GM13977 (cell line): ENCODE results near the gene THSD4.

Experiments used
- DNase-seq: peaks from one replicate; pipeline ENCODE4 v3.0.0; 2012; ENCODE audit warnings: low spot score
- CTCF ChIP-seq: IDR thresholded peaks from 2 replicates; pipeline ENCODE4 v1.5.1; 2012; ENCODE audit warnings: mild to moderate bottlenecking, control low read depth; ENCODE audit not compliant: insufficient read depth; ENCODE audit errors: extremely low read depth, missing control alignments
- in situ Hi-C: fragments of 300-500 bp; cut with MboI; formaldehyde crosslinking; loops from one replicate; pipeline ENCODE4 v1.12.0; 2022; ENCODE audit warnings: low sequenced_read_pairs, low pct_unique_long_range_greater_than_20kb, mixed read lengths, inconsistent platforms; ENCODE audit not compliant: unreplicated experiment

Gene THSD4

DNA sequence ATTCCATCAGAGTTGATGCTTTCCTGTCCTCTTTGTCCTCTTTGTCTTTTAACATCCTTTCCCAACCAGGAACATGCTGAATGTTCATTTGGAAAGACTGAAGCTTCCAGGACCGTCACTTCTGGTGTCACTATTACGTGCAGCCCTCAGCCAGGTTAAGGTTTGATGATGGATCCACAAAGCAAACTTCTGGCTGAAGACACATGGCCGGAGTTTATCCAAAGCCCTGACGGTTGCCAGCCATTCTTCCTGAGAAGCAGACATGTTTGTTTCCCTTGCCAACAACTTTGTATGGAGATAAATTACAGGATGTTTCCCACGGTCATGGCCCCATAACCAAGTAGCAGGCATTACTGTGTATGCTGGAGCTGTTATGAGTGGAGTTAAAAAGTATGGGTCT, 236.9 kb downstream of the THSD4 start:
- in situ Hi-C loops = no loop called here
- no peak for TF ChIP-seq CTCF
- no peak for DNase-seq

- in situ Hi-C loops = no loop called here
- no peak for DNase-seq
- no peak for TF ChIP-seq CTCF
Observed at GRCh38 chr15:71352765-71353164, 237.5 kb downstream of the THSD4 start.

DNA sequence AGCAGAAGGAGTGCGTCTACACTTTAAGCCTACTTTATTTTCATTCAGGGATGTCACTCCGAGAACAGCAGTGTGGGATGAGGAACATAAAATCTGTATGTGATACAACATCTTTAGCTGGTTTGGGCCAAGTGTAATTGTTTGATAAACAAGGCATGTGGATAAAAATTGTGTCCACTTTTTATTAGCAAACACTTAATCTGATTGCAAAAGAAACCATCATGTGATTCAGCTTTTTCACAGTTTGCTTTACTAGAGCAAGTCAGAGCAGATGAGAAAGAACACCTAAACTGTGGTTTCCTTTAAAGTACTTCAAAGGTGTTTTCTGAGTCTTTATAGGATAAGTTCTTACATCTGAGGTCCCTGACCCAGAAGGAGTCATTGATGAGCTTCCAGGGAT, 237.9 kb downstream of the THSD4 start:
- no peak for DNase-seq
- in situ Hi-C loops = no loop called here
- TF ChIP-seq CTCF = no peak

GRCh38 chr15:71355268-71355667, 240.0 kb downstream of the THSD4 start:
- no peak for TF ChIP-seq CTCF
- in situ Hi-C loops = no loop called here
- DNase-seq = no peak

DNA sequence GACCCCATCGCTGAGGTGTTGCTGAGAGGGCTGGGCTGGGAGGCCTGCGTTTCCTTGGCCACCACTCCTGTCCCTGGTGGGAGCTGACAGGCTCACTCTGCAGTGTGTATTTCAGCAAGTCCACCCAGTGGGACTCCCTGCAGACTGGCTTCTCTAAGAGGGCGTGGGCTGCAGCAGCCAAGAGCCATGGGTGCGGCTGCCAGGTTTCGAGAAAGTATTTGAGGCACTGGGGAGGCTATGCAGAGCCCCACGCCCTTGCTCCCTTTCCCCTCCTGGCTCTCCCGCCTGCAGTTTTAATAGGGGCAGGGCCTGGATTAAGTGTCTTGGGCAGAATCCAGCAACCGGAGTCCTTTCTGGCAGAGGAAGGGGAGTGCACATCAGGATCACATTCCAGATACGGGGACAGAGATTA, 242.1 kb downstream of the THSD4 start:
- DNase-seq = no peak
- TF ChIP-seq CTCF = no peak
- in situ Hi-C loops = no loop called here

GRCh38 chr15:71357967-71358366, 242.7 kb downstream of the THSD4 start:
- in situ Hi-C loops = no loop called here
- no peak for DNase-seq
- TF ChIP-seq CTCF = no peak

DNA sequence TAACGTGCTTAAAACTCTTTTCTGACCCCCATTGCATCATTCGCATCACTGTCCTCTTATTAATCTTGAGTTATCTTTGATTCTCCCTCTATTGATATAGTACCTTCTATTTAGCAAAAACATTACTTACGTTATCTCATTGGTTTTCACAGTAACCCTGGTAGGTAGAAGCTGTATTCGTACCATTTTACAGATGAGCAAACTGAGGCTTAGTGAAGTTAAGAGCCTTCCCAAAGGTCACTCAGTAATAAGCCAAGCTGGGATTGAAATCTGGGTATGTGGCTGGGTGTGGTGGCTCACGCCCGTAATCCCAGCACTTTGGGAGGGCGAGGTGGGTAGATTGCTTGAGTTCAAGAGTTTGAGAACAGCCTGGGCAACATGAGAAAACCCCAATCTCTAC, 244.0 kb downstream of the THSD4 start:
- no peak for TF ChIP-seq CTCF
- in situ Hi-C loops = no loop called here
- no peak for DNase-seq
